ENCODE data around the gene SLC16A5. TPM values are rescaled to one million over a fixed set of nuclear protein-coding genes. Genes with fewer than 3 reads are reported as not detected.

Gene SLC16A5
- total and polyA plus RNA-seq, 10 of the 15 experiments (the other 5 are each of a cell fraction or from before 2014, with no cell fraction given) = 0.03 to 3.1 (median 0.96) TPM

DNA sequence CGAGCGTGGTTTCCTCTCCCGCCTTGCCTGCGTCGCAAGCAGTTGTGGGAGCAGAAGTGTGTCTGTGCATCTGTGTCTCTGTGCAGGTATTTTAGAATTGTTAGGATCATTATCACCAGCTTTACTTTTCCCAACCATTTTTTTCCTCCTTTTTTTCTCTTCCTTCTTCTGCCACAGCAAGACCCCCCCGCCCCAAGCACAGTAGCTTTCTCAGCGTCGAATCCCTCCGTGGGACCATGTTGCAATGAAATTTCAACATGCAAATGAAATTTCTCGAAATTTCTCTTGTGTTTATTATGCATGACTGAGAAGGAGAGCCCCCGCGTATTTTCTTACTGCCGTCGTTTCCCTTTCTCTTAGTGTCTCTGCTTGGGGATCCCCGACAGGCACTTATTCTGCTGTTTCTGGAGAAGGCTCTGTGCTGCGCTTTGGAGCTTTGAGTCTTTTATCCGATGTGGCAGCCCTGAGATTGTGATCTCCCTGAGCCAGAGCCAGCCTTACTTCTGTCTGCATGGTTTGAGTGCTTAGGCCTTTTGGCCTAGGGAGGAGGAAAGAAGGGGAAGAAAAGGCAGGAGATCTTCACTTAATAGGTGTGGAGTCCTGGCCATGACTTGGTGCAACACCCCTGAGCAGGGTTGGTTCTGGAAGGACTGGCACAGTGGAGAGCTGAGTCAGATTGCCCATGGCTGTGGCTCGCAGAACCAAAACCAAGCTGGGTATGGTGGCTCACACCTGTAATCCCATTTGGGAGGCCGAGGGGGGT is 27.0 kb downstream of the SLC16A5 start (continued):
- TF ChIP-seq IKZF1 (conservative IDR thresholded peaks at IDR 0.05) = peak; percentile 40; the same call in 1 of the 2 replicates
- TF ChIP-seq CREB1 (IDR thresholded peaks at IDR 0.05; ENCODE audit: low read depth) = peak; percentile 25; the same call in 1 of the 2 replicates

- in situ Hi-C loops (cut with MboI) = loop anchor here (5.0 kb wide), 1 partner anchor 297 kb away; no protein-coding TSS in a partner anchor
- intact Hi-C loops (cut with micrococcal nuclease; ENCODE audit: unreplicated experiment) = no loop called here
- H3K27me3 ChIP-seq (replicated peaks in 1 of 2; ENCODE audit: control insufficient read depth in 2 of 2, insufficient read depth in 2 of 2, low read length in 1 of 2) = no peaks in the 10 kb centered on the region
- H3K36me3 ChIP-seq (ENCODE audit: control insufficient read depth in 2 of 2, insufficient read depth in 2 of 2, low read length in 1 of 2) = peaks cover 0 to 14% of the 10 kb centered on the region in 2 experiments; a peak in 1 of 4 replicates
- ChIA-PET SMC1A (ENCODE audit: uncharacterized antibody, unreplicated experiment) (interaction anchor here (0.8 to 8.1 kb wide), 14 partner anchors 8 to 154 kb away, joined by 3 to 134 read pairs (median 8); partner anchors contain the start of genes MRPL58, NT5C and NUP85), POLR2A (interaction anchor here (1.0 to 5.0 kb wide), 4 partner anchors 11 to 56 kb away, joined by 3 to 53 read pairs (median 9); partner anchors contain the start of gene NT5C), RAD21 (ENCODE audit: unreplicated experiment) (interaction anchor here (1.4 to 5.5 kb wide), 10 partner anchors 14 to 154 kb away, joined by 5 to 131 read pairs (median 21); partner anchors contain the start of genes MRPL58, NT5C and NUP85), CTCF (interaction anchor here (0.6 to 9.3 kb wide), 12 partner anchors 18 to 362 kb away, joined by 3 to 293 read pairs (median 24); partner anchors contain the start of genes NT5C and NUP85)
- peaks cover 46% of the 10 kb centered on the region for H3K4me1 ChIP-seq (ENCODE audit: control insufficient read depth, insufficient read depth, low read length)
- H2AFZ ChIP-seq (ENCODE audit: control insufficient read depth, low read depth, low read length) = no peak overlapping the region
- FAIRE-seq = no peak
- peak overlapping the region; percentile 83 for H3K27ac ChIP-seq (ENCODE audit: control insufficient read depth, insufficient read depth)
- no peaks in the 10 kb centered on the region; the same call in 2 of the 3 replicates for H3K9me3 ChIP-seq (replicated peaks; ENCODE audit: control insufficient read depth, insufficient read depth, low read length)
- no peaks in the 10 kb centered on the region for H4K20me1 ChIP-seq (ENCODE audit: control insufficient read depth, insufficient read depth)
- BruUV-seq (replicated peaks) = no TSS peak
- TF ChIP-seq, protein P1, sequence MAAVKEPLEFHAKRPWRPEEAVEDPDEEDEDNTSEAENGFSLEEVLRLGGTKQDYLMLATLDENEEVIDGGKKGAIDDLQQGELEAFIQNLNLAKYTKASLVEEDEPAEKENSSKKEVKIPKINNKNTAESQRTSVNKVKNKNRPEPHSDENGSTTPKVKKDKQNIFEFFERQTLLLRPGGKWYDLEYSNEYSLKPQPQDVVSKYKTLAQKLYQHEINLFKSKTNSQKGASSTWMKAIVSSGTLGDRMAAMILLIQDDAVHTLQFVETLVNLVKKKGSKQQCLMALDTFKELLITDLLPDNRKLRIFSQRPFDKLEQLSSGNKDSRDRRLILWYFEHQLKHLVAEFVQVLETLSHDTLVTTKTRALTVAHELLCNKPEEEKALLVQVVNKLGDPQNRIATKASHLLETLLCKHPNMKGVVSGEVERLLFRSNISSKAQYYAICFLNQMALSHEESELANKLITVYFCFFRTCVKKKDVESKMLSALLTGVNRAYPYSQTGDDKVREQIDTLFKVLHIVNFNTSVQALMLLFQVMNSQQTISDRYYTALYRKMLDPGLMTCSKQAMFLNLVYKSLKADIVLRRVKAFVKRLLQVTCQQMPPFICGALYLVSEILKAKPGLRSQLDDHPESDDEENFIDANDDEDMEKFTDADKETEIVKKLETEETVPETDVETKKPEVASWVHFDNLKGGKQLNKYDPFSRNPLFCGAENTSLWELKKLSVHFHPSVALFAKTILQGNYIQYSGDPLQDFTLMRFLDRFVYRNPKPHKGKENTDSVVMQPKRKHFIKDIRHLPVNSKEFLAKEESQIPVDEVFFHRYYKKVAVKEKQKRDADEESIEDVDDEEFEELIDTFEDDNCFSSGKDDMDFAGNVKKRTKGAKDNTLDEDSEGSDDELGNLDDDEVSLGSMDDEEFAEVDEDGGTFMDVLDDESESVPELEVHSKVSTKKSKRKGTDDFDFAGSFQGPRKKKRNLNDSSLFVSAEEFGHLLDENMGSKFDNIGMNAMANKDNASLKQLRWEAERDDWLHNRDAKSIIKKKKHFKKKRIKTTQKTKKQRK (IDR thresholded peaks at IDR 0.05; ENCODE audit: low read depth, low read length) = no peak
- TF ChIP-seq TAF1 (IDR thresholded peaks at IDR 0.05; ENCODE audit: borderline replicate concordance, low read depth, low read length) (no peak), RBBP5 (conservative IDR thresholded peaks at IDR 0.05) (no peak), CREB1 (IDR thresholded peaks at IDR 0.05; ENCODE audit: low read depth) (no peak), FOS (IDR thresholded peaks at IDR 0.05; ENCODE audit: borderline replicate concordance, extremely low read depth, insufficient read length) (no peak), NRF1 (conservative IDR thresholded peaks at IDR 0.05; ENCODE audit: low read depth, low read length) (no peak)
- H3K79me2 ChIP-seq (ENCODE audit: control insufficient read depth, insufficient read depth, low read length) = peaks cover 11% of the 10 kb centered on the region
- H3K4me3 ChIP-seq = no peak overlapping the region
- no peak overlapping the region for H3K4me2 ChIP-seq (ENCODE audit: control insufficient read depth, insufficient read depth)
- DNase-seq (ENCODE audit: low read depth, low spot score) = no peak
- ATAC-seq = no peak
- no peak overlapping the region for H3K9ac ChIP-seq (ENCODE audit: control insufficient read depth, insufficient read depth, low read length)
These were observed 27.8 kb downstream of the SLC16A5 start for GRCh38 chr17:75115555-75115954.
